Stimulated activated CD8-positive, alpha-beta memory T cell treated with anti-CD3 and anti-CD28 coated beads, Interleukin-7, amount 100 ng/mL, for 4 hours (primary cell): ENCODE measurements around the gene NPBWR2.
"Not testable (repeated sequence)": the region's sequence is repeated elsewhere in the genome, so short reads cannot be mapped to it uniquely, and the experiment has no call there.

Experiments used
- DNase-seq, 2 donors: peaks; one replicate each; pipeline ENCODE4 v3.0.0-alpha.2; 2020; ENCODE audit warnings: low read depth in 2 of 2

The NPBWR2 gene

DNA sequence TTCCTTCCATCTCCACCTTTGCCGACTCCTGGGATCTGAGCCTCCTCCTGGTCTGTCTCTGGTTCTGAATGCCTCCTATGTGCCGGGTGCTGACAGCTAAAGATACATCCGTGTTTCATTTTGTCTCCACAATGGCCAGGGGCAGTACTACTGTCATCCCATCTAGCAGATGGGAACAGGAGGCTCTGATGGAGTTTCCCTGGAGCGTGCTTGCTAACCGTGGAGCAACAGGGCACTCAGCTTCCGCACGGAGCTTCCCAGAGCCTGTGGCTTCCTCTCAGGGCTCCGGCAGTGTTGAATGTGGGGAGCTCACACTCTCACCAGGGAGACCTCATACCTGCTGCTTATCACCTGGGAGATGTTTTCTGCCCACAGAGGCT is 11.9 kb upstream of the NPBWR2 start:
- DNase-seq: no peak

DNA sequence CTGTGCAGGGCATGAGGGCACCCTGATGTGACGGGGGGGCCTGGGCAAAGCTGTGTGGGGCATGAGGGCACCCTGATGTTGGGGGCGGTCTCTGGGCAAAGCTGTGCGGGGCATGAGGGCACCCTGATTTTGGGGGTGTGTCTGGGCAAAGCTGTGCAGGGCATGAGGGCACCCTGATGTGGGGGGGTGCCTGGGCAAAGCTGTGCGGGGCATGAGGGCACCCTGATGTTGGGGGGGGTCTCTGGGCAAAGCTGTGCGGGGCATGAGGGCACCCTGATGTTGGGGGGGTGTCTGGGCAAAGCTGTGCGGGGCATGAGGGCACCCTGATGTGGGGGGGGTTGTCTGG is 10.0 kb upstream of the NPBWR2 start:
- DNase-seq: not testable (repeated sequence)

DNA sequence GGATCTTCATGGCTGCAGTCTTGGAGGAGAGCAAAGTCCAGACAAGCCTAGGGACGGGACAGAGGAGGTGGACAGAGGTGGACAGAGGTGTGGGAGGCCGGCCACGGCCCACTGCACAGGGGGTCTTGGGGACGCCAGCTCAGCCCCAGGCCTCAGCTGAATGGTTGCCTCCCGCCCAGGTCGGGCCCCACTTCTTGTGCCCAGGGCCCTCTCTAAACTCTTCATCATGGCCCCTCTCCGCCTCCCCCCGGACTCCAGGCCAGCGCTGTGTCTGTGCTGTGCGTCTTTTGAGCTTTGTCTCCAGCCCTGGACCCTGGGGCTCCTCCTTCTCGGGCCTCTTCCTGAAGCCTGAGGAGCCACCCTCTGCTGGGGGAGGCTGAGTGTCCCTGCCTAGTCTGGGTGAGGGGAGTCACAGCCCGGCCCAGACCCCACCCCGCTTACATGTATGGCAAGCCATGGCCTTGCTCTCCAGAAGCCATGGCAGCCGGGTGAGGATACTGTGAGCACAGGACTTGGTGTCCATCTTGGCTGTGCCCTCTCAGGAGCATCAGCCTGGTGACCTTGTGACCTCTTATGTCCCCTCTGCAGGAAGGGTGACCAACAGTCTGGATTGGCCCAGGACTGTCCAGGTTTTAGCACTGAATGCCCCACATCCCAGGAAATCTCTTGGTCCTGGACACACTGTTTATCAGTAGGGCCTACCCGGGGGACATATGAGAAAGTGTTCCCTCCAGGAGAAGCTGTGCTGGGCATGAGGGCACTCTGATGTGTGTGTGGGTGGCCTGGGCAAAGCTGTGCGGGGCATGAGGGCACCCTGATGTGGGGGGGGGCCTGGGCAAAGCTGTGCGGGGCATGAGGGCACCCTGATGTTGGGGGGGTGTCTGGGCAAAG is 9.4 kb upstream of the NPBWR2 start:
- no peak for DNase-seq

DNA sequence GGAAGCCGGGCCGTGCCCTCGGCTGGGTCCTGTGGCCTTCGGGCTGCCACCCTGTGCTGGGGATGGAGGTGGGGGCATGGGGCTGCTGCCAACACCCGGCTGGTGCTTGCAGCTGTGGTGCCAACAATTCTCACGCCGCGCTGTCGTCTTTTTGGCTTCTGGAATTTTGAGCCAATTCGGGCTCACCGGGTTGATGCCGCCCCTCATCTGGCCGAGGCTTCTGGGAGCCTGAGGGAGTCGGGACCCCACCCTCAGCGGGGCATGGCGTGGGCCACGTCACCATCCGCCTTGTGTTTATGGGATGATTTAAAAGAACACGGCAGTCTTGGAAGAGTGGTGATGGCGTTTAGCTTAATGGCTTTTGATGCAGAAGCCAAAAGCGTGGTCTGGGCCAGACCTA is 8.7 kb upstream of the NPBWR2 start:
- no peak for DNase-seq

DNA sequence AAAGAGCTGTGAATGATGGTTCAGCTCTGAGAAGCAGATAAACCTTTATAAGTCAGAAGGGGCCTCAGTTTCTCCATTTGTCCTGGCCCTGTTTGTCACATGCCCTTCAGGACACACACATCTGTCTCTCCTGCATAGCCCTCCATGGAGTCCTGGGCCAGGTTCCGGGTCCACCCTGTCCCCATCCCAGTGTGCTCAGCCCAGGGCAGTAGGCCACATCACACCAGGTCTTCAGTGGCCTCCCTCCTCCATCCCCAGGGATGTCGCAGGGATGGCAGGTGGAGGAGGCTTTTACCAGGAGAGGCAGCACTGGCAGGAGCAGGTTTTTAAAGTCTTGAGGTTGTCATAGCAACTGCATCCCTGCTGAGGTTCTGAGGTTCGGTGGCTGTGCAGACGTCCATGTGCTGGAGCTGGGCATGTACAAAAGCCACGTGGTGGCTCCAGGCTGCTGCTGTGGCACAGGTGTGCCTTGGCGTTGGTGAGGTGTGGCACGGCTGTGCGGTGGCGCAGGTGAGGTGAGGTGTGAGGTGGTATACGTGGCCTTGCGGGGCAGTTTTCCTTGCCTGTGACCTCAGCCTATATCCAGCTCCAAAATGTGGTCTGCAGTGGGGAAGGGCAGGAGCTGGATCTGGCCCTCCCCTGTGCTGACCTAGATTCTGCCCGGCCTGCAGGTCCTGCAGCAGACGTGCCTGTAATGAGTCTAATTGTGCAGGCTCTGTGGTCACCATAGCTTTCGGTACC is 8.0 kb upstream of the NPBWR2 start:
- no peak for DNase-seq

DNA sequence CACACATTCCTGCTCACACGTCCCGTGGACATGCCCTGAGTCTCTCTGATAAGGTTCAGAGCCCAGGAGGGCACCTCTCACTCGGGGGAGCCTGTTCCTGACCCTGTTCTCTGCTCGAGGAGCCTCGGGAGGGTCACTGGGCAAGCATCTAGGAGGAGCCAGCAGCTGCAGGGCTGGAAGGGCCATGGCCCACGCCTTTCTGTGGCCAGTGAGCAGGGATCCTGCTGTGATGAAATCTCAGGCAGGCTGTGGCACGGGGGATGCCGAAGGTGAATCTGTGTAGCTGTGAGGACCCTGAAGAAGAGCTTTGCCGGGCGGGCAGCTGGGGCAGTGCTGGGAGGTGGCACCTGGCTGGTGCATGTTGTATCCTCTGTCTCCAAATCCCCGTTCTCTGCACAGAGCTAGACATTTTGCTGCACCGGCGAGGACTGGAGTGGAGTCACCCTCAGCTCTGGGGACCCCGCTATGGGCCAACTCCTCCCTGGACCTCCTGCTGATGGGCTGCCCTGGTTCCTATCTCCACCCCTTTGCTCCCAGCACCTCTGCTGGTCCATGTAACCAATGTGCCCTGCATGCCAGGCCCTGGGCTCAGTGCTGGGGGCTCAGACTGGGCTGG is 7.1 kb upstream of the NPBWR2 start:
- no peak for DNase-seq

DNA sequence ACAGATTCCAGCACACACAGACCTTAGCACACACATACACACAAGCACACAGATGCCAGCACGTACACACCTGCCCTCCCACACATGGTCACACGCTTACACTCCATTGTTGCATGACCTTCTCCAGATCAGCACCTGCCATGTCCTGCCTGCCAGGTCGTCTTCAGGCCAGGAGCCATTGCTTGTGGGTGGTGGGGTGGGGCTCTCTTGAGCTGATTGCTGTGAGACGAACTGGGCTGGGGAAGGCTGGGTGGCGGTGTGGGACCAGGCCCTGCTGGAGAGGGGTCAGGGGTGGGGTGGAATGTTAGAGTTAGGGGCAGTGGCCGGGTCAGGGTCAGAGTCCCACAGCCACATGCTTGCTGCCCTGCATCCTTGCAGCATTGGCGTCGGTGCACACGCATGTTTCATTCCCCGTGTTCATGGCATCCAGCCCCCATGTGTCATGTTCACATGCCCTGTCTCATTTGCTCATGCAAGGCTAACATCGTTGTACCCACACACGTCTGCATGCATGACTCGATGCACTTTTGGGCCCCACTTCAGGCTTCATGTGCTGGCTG is 6.5 kb upstream of the NPBWR2 start:
- DNase-seq: no peak

DNA sequence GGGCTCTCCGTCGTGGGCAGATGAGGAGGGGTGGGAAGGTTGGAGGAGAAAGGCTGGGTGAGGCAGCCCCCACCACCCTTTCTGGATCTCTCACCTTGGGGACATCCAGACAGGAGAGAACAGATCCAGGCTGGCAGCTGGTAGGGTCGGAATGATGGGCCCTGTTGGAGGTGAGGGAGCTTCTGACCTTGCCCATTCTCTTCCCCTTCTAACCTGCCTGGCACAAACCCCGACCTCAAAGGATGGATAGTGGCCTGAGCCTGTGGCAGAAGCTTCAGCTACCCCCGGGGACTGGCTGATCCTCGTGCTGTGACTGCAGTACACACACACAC is 6.0 kb upstream of the NPBWR2 start:
- no peak for DNase-seq

DNA sequence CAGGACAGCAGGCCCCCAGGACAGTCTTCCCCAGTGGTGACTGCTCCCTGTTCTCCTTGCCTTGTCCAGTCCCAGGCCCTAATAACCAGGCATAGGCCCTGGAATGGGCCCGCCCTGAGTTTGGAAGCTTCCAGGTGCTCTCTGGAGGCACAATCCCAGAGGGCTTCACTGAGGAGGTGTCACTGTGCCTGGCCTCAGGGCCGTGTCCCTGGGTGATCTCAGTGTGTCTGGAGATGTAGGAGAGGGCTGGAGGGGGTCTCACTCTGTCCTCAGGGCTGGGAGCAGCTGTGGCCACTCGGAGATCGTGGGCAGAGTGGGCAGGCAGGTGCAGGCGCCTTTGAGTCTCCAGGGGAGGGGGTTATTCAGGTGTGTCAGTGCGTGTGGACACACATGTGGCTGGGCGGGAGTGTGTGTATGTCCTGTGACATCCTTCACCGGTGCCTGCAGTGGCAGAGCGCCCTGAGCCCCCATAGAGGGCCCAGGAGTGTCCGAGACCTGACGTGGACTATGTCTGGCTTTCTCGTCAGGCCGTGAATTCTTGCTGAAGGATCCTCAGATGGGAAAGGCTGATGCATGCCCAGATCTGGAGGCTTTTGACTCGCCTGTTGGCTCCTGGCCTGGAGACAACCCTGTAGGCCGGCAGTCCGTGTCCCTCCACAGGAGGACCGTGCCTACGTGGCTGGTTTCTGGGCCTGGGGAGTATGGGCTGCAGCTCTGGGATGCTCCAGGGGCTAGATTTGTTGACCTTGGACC is 5.5 kb upstream of the NPBWR2 start:
- DNase-seq: no peak

DNA sequence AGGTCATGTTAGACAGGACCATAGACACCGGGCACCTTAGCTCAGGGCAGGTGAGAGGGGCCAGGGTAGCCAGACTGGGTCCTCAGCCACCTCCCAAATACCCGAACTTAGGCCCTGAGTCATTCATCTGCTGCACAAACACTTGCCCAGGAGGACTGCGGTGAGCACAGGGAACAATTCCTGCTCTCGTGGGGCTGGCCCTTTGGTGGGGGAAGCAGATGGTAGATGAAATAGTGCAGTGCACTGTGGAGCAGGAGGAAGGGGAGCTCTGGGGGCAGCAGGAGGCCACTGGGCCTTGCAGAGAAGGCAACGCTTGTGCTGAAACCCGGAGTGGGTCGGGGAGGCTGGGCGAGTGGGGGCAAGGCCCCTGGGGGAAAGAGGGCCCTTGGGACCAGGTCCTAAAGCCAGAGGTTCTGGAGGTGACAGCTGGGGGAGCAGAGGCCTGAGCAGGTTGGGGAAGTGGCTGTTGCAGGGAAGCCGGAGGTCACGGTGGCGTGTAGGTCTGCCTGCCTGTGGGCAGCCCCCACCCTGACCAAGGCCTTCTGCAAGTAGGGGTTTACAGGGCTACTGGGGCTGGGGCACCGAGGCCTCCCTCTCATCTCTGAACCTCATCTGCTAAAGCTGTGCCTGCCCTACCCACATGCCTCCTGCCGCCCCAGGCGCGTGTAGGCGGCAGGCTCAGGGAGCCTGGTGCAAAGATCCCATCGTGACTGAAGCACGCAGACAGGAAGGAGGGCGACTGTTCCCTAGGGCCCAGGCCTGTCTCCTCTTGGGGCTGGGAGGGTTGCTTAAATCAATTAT is 4.7 kb upstream of the NPBWR2 start:
- no peak for DNase-seq

DNA sequence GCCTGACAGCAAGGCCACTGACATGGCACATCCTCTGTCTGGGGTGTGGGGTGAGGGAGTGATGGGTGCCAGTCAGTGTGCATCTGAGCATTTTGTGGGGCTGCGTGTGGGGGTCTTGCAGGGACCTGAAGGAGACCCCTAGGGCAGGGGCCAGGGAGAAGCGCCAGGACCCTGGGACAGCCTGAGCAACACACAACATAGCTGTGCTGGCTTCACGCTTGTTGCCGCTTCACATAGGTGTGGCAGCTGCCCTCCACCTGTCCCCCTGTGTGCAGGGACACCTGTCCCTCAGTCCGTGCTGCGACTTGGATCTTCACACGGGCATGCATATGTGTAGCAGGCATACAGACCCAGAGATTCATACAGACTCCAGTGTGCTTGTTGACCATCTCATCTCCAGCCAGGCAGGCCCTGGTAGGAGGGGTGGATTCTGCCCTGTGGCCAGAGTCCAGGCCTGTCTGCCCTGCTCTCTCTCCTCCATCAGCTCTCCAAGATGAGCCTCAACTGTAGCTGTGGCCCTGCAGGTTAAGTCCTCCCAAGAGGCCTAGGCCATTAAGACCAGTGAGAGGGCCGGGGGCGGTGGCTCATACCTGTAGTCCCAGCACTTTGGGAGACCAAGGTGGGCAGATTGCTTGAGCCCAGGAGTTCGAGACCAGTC is 3.2 kb upstream of the NPBWR2 start:
- DNase-seq: no peak

DNA sequence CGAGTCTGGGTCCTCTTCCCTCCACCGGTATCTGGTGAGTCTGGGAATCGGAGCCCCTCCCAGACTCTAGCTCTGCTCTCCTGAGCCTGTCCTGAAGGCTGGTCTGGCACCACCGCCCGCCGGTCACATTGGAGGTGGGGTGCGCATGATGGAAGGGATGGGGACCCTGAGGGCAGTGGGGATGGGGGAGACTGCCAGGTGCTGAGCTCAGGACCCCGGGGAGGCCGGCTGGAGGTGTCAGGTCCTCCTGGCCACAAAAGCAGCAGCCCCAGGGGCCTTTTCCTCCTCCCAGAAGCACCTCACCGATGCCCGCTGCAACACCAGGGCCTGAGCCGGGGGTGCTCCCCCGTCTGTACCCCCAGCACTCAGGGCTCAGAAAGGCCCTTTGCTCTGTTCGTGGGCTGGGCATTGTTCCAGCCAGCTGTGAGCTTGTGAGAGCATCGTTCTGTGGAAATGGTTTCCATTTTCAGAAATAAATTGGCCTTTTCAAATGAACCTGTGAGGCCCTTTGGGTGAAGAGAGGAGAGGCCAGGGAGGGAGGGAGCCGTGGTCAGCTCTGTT is 2.5 kb upstream of the NPBWR2 start:
- no peak for DNase-seq

DNA sequence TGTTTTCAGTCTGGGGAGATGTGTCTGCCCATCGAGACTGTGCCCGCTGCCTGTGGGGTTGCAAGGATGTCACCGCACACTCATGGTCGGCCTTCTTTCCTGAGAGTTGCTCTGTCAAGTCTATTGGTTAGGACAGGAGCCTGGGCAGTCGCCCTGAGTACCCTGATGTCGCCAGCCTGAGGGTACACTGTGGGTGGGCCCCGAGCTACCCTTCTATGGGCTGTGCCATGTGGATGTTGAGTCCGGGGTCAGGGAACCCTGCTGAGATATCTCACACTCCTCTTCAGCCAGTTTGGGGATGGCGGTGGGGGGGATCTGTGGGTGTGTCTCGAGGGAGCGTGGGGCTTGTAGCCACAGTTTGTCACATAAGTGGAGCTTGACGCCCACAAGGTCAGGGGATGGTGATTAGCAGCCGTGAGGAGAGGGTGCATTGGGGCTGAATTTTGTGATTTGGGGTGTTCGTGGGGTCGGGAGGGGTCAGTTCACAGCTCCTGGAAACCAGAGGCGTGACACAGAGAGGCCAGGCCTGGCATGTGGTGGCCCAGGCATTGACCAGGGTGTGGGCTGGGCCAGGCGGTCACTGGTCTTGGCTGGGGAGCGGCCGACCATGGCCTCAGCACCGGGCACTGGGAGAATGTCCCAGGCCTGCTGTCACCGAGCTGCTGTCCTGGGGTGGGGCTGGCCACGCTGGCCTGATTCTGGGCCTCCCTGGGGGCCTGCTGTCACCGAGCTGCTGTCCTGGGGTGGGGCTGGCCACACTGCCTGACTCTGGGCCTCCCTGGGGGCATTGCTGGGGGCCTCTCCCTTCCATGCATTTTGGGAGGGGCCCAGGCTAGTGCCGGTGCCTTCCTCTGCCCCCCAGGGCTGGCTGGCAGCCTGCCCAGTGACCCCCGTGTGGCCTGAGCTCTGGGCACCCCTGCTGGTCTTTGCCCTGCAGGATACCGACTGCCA is 1.6 kb upstream of the NPBWR2 start:
- no peak for DNase-seq

DNA sequence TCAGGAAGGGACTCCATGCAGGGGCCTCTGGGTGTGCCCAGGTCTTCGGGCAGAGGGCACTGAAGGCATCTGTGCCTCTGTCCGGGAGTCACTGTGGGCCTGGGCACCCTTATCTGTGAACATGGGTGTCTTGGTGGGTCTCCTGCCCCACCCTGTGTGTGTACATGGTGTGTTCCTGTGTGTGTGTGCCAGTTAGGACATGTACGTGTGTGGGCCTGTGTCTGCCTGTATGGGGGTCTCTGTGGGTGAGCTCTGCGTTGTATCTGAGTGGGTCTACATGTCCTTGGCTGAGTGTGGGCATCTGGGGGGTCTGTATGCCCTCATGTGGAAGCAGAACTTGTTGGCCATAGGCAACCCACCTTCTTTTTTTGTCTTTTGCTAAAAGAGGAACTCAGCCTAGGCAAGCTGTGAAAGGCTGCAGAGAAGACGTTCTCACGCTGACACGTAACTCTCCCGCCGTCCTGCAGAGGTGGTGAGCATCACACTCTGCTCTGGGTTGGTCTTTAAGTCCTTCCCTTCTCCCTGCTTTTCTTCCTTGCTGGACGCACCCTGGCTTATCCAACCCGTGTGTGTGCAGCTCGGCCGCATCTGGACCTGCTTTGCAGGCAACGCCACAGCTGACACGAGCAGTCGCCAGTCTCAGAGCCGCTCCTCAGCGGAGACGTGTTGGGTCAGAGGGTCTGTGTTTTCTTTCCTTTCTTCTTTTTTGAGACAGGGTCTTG is 532 bp upstream of the NPBWR2 start:
- no peak for DNase-seq

DNA sequence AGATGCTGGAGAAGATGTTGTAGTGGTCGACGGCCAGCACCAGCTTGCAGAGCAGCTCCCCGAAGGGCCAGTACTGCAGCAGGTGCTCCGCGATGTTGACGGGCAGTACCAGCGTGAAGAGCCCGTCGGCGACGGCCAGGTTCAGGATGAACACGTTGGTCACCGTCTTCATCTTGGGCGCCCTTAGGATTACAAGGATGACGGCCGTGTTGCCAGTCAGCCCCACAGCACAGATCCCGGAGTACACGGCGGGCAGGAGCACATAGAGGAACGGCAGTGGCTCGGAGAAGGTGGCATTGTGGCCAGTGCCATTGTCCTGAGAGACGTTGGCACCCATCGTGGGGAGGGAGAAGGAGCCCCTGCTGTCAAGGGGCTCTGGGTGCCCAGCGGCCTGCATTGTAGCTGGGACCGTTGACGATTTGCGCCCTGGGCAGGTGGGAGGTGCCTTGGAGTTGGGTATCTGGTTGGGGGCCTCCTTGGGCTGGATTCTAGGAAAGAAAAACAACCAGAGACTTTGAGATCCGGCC is 867 bp downstream of the NPBWR2 start:
- DNase-seq: no peak

DNA sequence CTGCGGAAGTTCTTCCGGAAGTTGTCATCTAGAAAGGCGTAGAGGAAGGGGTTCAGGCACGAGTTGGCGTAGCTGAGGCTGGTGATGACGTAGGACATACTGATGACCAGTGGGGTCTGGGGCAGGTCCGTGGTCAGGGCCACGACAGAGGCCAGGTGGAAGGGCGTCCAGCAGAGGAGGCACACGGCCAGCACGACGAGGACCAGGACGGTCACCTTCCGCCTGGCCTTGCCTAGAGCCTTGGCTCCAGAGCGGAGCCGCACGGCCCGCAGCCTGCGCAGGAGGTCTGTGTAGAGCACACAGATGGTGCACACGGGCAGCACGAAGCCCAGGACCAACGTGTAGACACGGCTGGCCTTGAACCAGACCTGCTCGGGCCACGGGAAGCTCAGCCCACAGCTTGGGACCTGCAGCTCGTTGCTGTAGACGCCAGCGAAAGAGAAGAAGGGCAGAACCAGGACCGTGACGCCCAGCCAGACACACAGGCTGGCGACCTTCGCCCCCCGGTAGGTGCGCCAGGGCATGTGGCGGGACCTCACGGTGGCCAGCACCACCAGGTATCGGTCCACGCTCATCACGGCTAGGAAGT is 1.4 kb downstream of the NPBWR2 start:
- no peak for DNase-seq

DNA sequence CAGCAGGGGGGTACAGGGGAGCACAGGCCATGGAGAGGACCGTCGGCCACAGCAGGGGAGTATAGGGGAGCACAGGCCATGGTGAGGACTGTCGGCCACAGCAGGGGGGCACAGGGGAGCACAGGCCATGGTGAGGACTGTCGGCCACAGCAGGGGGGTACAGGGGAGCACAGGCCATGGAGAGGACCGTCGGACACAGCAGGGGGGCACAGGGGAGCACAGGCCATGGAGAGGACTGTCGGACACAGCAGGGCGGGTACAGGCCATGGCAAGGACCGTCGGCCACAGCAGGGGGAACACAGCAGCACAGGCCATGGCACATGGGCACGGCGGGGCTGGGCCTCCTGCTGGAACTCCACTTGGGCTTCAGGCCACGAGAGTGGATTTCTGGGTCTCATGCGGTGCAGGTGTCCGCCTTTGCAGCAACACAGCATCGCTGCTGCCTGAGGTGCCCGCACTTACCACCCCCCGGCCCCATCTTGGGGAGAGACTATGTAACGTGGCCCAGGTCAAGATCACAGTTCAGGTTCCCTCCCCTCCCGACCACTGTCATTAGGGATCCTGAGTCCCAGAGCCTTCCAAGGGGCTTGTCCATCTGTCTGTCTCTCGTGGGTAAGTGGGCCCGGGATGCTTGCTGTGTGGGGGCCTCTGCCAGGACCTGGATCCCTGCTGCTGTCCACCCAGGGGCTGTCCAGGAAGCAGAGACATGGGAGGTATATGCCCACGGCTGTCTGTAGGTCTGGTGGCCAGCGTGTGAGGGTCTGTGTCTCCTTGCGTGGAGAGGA is 2.5 kb downstream of the NPBWR2 start:
- DNase-seq: no peak
